Mucosa of descending colon (tissue), 3 donors: ENCODE results near the gene FAM174B. TPM values are rescaled to one million over a fixed set of nuclear protein-coding genes. Genes with fewer than 3 reads are reported as not detected.

ENCODE experiments used
- ATAC-seq: fragments of 200-7000 bp; cut with Tn5 transposase; one replicate; pipeline ENCODE4 v1.9.1; 2020; ENCODE audit warnings: mild to moderate bottlenecking, moderate library complexity
- DNase-seq, 3 donors: peaks; one replicate each; pipeline ENCODE4 v3.0.0-alpha.2; 2020
- H3K36me3 ChIP-seq: fragments of 200-600 bp; one replicate; pipeline ENCODE4 v1.8.0; 2021; ENCODE audit warnings: low read depth, mild to moderate bottlenecking
- H3K4me1 ChIP-seq: fragments of 200-600 bp; one replicate; pipeline ENCODE4 v1.8.0; 2021; ENCODE audit warnings: low read depth, mild to moderate bottlenecking
- H3K4me3 ChIP-seq: fragments of 200-600 bp; one replicate; pipeline ENCODE4 v1.8.0; 2021; ENCODE audit warnings: mild to moderate bottlenecking
- H3K9me3 ChIP-seq: fragments of 200-600 bp; one replicate; pipeline ENCODE4 v1.8.0; 2021; ENCODE audit warnings: mild to moderate bottlenecking
- CTCF ChIP-seq: fragments of 200-600 bp; IDR thresholded peaks from one replicate; pipeline ENCODE4 v1.8.0; 2022; ENCODE audit warnings: antibody characterized with exemption, mild to moderate bottlenecking
- intact Hi-C, 2 donors: fragments of 100-400 bp; cut with DNase I in 1 of 2; cut with micrococcal nuclease in 1 of 2; formaldehyde crosslinking; loops; one replicate each; pipeline versions ENCODE4 v1.11.0 to v1.11.1; 2022; cut with DNase I, micrococcal nuclease
- total RNA-seq, 3 donors: library from RNA; stranded (reverse); fragmentation: NEBNext Ultra II Directional in 2 of 3; extraction: Animal tissue kit (Norgen Biotek cat#: 25700) in 2 of 3; gene quantifications; one replicate each; pipeline versions ENCODE4 v1.2.1 to v1.2.4, GENCODE V29; 2021 to 2023
- donor health status: DM: no; HTN: no; CAD: no; lungs with moderate emphysema.
- donor health status: DM: no; HTN: no; CAD: no.
- donor health status: DM: no; HTN: yes; CAD: no.

Gene FAM174B
- total RNA-seq, 3 donors from 2014 or later, result 14.7 to 30.5 (median 28.5) TPM

DNA sequence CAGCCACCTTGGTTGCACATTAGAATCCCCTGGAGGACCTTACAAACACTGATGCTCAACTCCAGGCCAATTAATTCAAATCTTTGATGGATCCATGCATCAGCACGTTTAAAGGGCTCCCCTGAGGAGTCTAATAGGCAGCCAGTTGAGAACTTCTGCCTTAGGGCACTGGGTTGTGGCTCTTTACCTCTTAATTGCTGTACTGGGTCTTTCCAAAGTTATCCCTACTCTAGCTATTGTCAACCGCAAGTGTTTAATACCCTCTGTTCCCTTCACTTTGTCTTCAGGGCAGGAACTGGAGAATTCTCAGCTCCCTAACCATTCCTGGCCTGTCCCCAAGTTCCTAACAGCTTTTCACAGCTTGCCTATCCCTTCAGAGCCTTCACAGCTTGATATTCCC lies 15.0 kb upstream of the FAM174B start:
- TF ChIP-seq CTCF, result no peak
- ATAC-seq, result no peak
- no peak overlapping the region for H3K4me3 ChIP-seq

GRCh38 chr15:92669432-92669831 lies 13.9 kb upstream of the FAM174B start:
- intact Hi-C loops, result no loop called here
- no peak for TF ChIP-seq CTCF
- H3K4me1 ChIP-seq, result no peaks in the 10 kb centered on the region
- no peaks in the 10 kb centered on the region for H3K36me3 ChIP-seq
- no peak for ATAC-seq
- no peak for DNase-seq
- no peak overlapping the region for H3K4me3 ChIP-seq
- no peaks in the 10 kb centered on the region for H3K9me3 ChIP-seq

More for the DNA sequence above, 15.0 kb upstream of the FAM174B start:
- no peak for DNase-seq
- H3K36me3 ChIP-seq, result no peaks in the 10 kb centered on the region
- no peaks in the 10 kb centered on the region for H3K4me1 ChIP-seq
- intact Hi-C loops, result no loop called here
- no peaks in the 10 kb centered on the region for H3K9me3 ChIP-seq

DNA sequence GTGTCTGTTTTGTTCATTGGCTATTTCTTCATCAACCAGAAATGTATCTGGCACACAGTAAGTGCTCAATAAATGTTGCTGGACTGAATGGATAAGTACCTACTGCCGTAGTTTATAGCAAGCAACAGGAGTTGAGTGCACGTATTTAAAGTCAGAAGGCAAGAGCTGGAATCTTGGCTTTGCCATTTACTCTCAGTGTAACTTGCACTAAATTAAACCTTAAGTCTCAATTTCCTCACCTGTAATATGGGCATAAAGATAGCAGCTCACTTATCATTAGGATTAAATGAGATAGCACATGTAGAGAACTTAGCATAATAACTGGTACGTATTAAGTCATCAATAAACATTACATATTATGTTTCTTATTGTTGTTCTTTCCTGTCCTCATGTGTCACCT lies 13.0 kb upstream of the FAM174B start:
- no peak for TF ChIP-seq CTCF
- Histone ChIP-seq H3K9me3 (no peaks in the 10 kb centered on the region), H3K4me1 (no peaks in the 10 kb centered on the region), H3K36me3 (no peaks in the 10 kb centered on the region), H3K4me3 (no peak overlapping the region)
- ATAC-seq (no peak), DNase-seq (no peak)
- intact Hi-C loops, result no loop called here

- Histone ChIP-seq H3K36me3 (no peaks in the 10 kb centered on the region), H3K4me3 (no peak overlapping the region), H3K4me1 (no peaks in the 10 kb centered on the region), H3K9me3 (no peaks in the 10 kb centered on the region)
- no peak for TF ChIP-seq CTCF
- DNase-seq (no peak), ATAC-seq (no peak)
- intact Hi-C loops, result no loop called here
These were observed 12.5 kb upstream of the FAM174B start for GRCh38 chr15:92667970-92668485.

- ATAC-seq, result peak; percentile 81
- Histone ChIP-seq H3K4me1 (no peaks in the 10 kb centered on the region), H3K4me3 (no peak overlapping the region), H3K9me3 (no peaks in the 10 kb centered on the region), H3K36me3 (no peaks in the 10 kb centered on the region)
- TF ChIP-seq CTCF, result no peak
- peak in 1 of 3 donors; percentile 38 for DNase-seq
- intact Hi-C loops, result no loop called here
These were observed 11.8 kb upstream of the FAM174B start for GRCh38 chr15:92667287-92667904.
